Measurements from ENCODE around the gene CENPW.

Gene CENPW

DNA sequence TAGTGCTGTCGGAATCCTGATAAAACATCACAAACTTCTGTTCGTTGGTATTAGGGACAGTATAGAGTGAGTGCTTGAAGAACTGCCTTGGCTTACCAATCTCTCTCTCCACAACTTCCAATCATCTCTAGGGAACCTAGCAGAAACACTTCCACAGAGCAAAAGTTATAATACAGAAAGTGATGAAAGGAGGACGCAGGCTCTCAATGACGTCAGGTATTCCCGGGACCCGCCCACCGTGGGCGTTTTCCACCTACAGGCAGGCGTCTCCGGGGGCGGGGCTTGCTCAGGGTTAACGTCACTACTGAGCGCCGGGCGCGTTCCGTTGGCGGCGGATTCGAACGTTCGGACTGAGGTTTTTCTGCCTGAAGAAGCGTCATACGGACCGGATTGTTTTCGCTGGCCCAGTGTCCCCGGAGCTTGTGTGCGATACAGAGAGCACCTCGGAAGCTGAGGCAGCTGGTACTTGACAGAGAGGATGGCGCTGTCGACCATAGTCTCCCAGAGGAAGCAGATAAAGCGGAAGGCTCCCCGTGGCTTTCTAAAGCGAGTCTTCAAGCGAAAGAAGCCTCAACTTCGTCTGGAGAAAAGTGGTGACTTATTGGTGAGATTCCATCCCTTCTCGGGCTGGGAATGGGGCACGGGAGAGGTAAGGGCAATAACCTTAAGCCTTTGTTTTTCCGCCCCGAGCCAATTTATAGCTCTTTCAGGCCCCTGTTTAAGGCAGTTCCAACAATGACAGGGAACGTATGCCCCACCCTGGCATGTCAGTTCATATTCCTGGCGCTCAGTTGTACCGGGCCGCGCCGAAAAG, at the start of gene CENPW:
Gene CENPW, plus strand, starts transcription at position 320 of the 814 bp plus-strand sequence. Its CDS starts 159 bp downstream, at position 479.
- DNase-seq = peak; percentile 34

DNA sequence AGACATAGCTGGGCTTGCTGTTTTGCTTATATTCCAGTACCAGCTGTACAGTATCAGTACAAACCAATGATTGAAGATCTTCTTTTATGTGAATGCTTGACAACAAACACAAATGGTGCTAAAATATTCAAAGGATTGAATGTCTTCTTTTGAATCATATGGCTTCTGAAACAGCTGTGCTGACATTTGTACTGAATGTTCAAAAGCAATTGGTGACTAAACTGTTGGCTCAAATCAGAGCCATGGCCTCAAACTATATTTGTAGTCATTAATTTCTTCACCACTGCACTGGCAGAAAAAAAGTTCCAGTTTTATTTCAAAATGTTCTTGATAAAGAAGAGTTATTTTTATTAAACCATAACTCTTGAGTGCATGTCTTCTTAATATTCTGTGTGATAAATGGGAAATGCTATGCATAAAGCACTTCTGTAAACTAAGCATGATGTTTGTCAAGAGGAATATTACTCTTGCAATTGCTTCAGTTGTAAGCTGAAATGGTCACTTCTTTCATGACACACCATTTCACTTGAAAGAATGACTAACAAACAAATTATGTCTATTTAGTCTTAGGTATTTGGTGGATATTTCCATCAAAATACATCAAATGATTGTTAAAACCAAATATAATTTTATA, 45.9 kb upstream of the CENPW start:
- no peak for DNase-seq

DNA sequence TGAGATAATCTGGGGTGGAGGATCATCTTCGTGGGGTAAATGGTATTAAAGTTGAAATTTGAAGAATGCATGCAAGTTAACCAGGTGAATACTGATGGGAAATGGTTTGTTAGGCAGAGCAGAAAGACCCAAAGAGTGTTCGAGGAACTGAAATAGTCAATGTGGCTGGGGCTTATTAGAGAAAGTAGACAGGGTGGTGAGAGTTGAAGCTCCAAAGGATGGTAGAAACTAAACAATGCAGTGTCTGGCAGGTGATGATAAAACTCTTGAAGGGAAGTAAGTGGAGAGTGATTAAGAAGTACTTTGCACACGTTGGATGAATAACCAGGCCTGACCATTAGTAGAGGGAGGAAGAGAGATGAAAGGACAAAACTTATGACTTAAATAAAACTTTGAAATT, 39.8 kb upstream of the CENPW start:
- DNase-seq = no peak

DNA sequence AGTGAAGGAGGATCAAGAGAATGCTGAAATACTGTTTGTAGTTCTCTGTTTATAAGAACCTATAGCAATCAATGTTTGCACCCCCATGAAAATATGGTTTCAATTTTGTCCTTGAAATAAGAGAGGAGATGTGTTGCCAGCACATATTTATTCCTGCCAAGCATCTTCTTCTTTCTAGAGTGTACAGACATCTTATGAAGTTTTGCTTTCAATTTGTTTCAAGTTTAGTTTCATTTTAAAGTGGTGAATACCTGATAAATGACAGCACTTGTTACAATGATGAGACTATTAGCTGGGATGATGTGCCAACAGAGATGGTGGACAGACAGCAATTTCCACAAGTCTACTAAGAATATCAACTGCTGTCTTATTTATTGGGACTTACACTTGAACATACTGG, 39.2 kb upstream of the CENPW start:
- no peak for DNase-seq

DNA sequence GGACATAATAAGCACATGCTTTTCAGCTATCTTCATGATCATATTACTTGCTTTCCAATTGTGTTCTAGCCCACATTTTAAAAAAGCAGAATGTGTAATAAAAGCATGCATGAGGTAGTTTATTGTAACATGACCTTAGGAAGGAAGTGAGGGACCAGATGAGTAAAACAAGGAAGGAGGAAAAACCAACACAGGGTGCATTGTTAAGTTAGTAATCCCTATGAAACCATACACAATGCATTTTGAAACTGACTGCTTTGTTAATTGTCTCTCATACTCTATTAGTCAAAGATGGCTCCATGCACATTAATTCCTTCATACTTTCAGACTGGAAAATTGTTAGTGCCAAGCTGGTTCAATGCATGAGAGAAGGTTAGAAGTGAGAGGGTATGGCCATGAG, 37.7 kb upstream of the CENPW start:
- no peak for DNase-seq

DNA sequence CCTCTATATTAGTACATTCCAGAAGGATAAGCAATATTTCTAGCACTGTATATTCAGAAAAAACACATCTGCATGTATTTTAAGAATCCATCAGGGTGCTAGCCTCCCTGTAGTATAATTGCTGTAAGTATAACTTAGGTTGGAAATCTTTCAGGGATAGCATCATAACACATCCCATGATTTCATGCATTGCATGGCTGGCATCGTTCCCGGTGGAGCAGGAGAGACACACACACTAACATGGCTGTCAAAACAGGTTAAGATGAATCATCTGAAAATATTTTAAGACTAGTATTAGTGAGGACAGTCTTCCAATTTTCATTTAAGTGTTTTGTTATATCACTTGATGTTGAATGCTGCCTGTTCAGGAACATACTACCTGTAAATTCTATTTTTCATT, 32.1 kb upstream of the CENPW start:
- DNase-seq = no peak

DNA sequence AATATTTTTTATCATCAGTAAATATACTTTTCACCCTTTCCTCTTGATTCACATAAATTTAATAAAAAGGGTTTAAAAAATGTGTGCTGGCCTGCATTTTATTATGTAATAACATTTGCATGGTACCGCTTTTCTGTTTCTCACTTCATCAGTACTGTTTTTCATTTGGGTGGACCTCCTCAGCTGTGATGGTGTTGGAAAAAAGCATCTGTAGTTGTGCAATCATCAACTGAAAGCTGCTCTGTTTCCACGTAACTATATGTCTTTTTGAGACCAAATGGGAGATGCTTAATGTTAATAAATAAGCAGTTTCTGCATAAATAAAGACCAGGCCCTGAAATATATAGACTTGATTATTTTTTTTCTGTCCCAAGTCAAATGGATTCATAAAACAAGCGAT, 31.6 kb upstream of the CENPW start:
- no peak for DNase-seq

DNA sequence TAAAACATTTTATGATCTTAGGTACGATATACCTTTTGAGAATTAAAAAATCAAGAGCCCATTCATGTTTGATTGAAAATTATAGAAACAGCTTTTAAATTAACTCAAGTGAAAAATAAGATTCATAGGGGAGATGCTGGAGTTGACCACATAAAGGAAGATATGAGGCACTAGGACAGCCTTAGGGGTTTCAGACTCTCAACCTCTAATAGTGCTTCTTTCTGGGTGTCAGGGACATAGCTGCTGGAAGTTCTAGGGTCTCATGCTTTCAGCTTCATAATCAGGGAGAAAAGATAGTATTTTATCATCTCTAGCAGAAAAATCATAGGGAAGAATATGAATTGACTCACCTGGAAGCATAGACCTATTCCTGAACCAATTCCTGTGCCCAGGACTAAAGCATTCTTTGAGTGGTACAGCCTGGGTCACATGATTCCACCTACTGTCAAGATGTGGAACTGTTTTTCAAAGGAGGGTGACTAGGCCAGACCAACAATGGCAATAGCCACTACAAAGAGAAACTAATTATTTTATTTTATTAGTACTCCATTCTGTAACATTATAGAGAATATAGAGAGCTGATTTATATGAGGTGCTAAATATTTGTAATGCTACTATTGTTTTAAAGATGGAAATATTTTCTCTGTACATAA, 27.8 kb upstream of the CENPW start:
- DNase-seq = no peak

DNA sequence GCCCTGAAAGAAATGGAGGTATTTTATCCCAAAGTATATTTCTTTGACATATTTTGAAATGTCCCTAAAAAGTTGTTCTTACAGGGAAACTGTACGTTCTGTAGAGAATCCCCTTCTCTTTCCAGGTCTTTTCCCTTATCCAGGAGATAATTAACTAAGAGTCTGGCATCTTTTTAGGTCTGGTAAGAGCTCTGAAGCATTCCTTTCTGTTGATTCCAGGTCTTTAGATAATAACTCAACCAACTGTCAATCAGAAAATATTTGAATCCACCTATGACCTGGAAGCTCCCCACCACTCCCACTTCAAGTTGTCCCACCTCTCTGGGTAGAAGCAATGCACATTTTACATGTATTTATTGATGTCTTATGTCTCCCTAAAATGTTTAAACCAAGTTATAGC, 26.0 kb upstream of the CENPW start:
- DNase-seq = no peak

DNA sequence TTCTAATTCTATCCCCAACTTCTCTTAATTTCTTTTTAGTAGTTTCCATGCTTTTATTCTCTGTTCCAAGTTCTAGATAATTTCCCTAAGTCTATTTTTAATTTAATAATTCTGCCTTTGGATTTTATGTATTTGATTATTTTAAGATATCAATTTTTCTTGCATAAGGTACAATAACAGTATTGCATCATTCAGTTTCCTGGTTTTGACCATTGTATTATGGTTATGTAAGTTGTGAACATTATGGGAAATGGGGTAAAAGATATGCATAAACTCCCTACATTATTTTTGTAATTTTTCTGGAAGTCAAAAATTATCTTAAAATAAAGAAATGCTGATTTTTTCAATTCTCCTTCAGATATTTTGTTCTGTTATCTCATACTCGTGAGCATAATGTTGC, 21.1 kb upstream of the CENPW start:
- no peak for DNase-seq

DNA sequence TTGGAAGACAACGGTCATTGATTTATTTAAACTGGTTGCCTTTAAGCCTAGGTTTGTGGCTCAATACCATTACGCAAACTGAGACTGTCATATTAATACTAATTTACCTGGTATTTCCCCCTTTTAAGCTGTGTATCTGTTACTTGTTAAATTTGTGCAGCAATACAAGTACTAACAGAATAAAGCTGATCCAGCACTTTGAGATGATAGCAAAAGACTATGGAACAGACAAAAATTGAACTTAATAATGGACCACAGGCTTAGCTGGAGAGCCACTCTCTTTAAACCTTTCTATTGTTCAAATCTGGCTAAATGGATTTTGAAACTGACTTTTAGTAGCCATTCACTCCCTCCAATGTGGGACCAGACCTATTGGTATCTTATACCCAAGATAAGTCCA, 6.2 kb upstream of the CENPW start:
- DNase-seq = no peak

DNA sequence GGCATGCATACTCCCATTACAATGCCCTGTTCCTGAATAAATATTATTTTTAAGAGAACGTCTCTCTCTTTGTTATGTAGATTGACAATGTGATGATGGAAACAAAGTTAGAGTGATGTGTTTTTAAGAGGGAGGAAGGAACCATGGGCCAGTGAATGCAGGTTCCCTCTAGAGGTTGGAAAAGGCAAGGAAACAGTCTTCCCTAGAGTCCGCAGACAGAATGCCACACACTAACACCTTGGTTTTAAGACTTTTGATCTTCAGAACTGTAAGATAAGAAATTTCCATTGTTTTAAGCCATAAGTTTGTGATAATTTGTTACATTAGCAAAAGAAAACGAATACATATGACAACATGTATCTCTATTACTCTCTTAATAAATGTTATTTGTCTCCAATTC, 4.7 kb upstream of the CENPW start:
- no peak for DNase-seq

DNA sequence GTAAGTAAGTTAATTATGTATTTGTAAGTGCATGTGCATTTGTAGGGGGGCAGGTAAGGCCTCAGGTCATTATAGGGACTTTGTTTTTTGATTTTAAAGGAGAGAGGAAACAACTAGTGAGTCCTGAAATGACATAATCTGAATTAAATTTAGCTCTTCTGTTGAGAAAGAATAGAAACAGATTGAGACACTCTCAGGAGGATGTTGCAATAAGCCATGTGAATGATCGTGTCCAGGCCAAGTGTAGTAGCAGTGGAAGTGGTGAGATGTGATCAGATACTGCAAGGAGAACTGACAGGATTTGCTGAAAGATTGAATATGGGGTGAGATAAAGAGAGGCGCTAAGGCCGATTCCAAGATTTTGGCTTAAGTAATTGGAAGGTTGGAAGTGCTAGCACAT, 2.6 kb upstream of the CENPW start:
- no peak for DNase-seq

DNA sequence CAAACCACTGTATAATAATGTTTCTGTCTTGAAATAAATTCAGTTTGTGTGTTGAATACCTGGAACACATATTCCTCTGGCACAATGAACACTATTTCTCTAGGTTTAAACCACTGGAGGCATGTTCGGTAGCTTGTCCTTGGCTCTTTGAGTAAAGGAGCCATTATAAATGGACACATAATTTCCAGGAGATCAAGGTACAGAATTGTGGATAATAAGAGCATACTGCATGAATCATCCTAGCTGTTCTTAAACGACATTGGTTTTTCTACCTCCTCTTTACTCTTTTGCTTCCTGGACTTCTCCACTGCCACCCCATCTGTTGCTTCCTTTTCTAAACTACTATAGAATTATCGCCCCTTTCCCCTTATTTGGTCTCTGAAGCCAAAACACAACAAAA, 1.2 kb downstream of the CENPW start:
- DNase-seq = no peak

DNA sequence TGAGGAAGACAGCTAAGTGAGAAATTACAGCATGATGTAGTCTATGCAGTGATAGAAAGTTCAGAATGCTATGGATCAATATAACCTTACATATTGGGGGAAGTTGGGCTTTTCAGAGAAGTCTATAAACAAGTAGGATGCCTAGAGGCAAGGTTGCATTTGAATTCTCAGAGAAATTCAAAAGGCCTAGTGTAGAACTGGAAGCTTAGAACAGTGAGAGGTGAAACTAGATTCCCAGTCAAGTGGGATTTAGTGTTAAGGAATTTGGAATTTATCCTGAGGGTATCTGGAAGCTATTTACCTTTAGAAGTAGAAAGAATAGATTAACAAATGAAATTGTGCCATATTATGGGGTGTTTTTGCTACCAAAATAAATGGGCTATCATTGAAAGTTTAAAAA, 4.3 kb downstream of the CENPW start:
- DNase-seq = no peak

DNA sequence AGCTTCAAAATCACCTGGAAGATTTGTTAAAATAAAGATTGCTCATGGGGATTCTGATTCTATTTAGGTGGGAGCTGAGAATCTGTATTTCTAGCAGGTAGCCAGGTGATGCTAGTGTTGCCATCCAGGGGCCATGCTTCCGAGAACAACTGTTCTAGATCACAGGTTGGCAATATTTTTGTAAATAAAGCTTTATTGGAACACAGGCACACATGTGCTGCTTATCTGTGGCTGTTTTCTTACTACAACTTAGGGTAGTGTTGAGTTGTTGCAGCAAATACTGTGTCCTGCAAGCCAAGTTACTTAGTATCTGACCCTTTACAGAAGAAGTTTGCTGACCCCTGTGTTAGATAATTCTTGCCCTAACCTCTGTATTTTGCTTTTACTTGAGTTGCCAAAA, 12.0 kb downstream of the CENPW start:
- DNase-seq = no peak

DNA sequence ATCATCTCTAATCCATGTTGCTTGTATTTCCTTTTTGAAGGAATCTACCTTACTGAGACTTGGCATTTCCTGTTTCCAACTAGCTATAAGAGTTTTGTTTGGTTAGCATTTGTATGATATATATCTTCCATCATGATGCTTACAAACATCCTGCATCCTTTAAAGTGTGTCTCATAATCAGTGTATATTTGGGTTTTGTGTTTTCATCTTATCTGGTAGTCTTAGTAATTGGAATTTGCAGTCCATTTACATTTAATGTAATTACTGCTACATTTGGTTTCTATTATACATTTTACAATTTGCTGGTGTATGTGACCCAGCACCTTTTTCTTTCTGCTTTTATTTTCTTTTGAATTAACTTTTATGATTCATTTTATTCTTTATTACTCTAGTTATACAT, 12.6 kb downstream of the CENPW start:
- DNase-seq = no peak

DNA sequence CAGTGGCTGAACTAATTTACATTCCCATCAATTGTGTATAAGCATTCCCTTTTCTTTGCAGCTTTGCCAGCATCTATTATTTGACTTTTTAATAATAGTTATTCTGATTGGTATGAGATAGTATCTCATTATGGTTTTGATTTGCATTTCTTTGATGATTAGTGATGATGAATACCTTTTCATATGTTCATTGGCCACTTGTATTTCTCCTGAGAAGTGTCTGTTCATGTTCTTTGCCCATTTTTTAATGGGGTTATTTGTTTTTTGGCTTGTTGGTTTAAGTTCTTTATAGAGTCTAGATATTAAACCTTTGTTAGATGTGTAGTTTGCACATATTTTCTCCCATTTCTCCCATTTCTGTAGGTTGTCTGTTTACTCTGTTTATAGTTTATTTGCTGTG, 16.6 kb downstream of the CENPW start:
- no peak for DNase-seq

DNA sequence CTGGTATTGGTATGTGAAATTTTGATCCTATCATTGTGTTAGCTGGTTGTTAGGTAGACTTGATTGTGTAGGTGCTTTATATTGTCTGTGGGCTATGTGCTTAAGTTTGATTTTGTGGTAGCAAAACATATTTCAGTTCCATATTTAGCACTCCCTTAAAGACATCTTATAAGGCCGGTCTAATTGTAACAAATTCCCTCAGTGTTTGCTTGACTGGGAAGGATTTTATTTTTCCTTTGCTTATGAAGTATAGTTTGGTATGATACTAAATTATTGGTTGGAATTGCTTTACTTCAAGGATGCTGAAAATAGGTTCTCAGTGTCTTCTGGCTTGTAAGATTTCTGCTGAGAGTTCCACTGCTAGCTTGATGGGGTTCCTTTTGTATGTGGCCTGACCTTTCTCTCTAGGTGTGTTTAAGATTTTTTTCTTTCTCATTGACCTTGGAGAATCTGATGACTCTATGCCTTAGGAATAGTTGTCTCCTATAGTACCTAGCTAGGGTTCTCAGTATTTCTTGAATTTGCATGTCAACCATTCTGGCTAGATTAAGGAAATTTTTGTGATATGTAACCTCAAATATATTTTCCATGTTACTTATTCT, 20.1 kb downstream of the CENPW start:
- no peak for DNase-seq

DNA sequence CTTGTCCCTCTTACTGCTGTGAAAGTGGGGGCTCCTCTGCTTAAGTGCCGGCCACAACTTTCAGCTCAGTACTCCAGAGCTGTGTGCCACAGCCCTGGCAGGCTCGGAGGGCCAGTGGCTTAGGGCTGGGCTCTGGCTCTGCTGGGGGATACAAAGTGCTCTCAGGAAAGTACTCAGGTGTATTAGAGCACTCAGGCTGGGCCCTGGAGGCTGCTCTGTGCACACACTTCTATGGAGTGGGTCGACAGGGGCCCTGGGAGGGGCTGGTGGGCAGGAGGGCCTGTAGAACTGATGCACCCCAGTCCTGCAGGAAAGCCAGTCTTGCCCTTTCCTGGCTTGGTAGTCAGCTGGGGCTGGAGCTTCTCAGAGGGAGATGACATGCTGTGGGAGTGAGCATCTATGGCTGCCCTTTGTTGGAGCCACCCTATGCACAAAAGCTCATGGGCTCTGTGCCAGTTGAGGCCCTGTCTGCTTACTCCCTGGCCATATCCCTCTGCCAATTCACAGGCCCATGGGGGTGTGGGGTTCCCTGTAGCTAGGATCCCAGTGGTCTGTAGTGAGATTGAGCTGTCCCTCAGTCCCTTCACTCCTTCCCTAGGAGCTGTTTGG, 22.0 kb downstream of the CENPW start:
- DNase-seq = no peak

DNA sequence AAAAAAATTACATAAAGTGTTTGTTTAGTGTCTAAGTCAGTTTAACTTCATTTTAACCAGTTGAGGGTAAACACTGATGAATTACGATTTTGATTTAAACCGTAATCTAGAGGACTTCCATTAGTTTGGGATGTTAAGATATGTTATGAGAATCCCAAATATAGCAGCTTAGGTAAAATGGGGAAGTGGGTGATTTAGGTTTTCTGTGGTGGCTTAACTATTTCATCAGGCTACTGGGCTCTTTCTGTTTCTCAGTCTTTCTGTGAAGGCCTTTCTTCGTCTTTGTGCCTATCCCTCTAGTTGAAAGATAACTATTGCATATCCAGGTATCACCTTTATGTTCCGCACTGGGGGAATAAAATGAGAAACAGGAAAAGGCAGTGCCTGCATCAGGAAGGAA, 27.9 kb downstream of the CENPW start:
- DNase-seq = no peak

DNA sequence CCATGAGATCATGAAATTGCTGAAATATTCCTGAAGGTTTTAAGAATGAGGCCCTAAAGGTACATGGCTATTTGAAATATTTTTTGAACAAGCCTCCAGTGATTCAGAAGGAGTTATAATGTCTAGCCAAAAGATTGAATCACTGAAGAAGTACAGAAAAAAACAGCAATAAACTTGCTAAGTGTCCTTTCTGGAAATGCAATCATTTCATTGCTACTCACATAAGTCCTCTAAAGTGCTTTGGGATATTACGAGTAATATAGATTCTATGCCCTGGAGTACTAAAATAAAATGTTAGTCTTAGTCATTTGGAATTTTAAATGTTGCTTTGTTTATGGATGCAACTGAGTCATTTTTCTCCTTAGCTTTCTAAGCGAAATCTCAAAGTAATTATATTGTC, 32.7 kb downstream of the CENPW start:
- no peak for DNase-seq

DNA sequence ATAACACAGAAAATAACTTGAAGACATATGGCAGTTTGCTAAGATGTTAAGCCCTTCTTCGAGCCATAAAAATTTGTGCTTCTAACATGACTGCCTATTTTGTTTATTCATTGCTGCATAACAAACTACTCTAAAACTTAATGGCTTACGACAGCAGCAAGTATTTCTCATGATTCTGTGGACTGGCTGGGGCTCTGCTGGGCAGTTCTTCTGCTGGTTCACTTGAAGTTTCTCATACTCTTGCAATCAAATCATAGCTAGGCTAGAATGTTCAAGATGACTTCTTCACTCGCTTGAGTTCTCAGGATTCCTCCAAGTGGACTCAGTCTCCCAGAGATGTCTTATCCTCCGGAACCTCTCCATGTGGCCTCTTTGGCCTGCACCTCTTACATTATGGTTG, 33.4 kb downstream of the CENPW start:
- no peak for DNase-seq

DNA sequence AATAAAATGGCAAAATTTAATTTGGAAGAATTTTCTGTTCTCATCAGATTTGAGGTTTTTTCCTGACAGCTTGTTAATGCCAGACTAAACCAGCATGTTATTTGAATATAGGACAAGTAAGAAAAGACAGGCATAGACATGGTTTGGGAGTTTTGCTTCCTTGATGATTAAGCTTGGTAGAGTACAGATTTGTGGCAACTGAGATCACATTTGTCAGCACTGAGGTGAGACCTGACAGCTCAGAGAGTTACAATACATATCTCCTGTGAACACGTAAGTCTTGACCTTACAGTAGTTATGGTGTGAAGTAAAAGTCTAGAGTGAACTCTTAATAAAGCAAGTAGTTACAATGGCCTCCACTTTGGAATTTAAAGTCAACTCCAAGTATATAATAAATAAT, 34.5 kb downstream of the CENPW start:
- DNase-seq = no peak

All from NCI-H1436 treated with DMSO at 0.1 percent for 48 hours (cell line).